ENCODE results near the gene FNDC3B. TPM values are rescaled to one million over a fixed set of nuclear protein-coding genes. Genes with fewer than 3 reads are reported as not detected.

Gene FNDC3B
- total RNA-seq, 1 donor, result 139 TPM

- no peak for TF ChIP-seq CTCF (IDR thresholded peaks at IDR 0.05; ENCODE audit: insufficient read depth, low read length)
- no peak for DNase-seq (ENCODE audit: low read depth)
- H3K4me3 ChIP-seq (ENCODE audit: low read depth, low read length), result no peak overlapping the region
These were observed 123.9 kb downstream of the FNDC3B start for GRCh38 chr3:172163320-172163719.

- H3K4me3 ChIP-seq (ENCODE audit: low read depth, low read length), result no peak overlapping the region
- DNase-seq (ENCODE audit: low read depth), result no peak
- no peak for TF ChIP-seq CTCF (IDR thresholded peaks at IDR 0.05; ENCODE audit: insufficient read depth, low read length)
These were observed 125.4 kb downstream of the FNDC3B start for GRCh38 chr3:172164620-172165362.

GRCh38 chr3:172166261-172166660, 126.9 kb downstream of the FNDC3B start:
- no peak overlapping the region for H3K4me3 ChIP-seq (ENCODE audit: low read depth, low read length)
- TF ChIP-seq CTCF (IDR thresholded peaks at IDR 0.05; ENCODE audit: insufficient read depth, low read length), result no peak
- no peak for DNase-seq (ENCODE audit: low read depth)

GRCh38 chr3:172166890-172167289, 127.5 kb downstream of the FNDC3B start:
- H3K4me3 ChIP-seq (ENCODE audit: low read depth, low read length), result no peak overlapping the region
- TF ChIP-seq CTCF (IDR thresholded peaks at IDR 0.05; ENCODE audit: insufficient read depth, low read length), result no peak
- no peak for DNase-seq (ENCODE audit: low read depth)

GRCh38 chr3:172167892-172168648, 128.7 kb downstream of the FNDC3B start:
- no peak overlapping the region for H3K4me3 ChIP-seq (ENCODE audit: low read depth, low read length)
- TF ChIP-seq CTCF (IDR thresholded peaks at IDR 0.05; ENCODE audit: insufficient read depth, low read length), result no peak
- peak; percentile 40 for DNase-seq (ENCODE audit: low read depth)

GRCh38 chr3:172170073-172170709, 130.8 kb downstream of the FNDC3B start:
- TF ChIP-seq CTCF (IDR thresholded peaks at IDR 0.05; ENCODE audit: insufficient read depth, low read length), result no peak
- no peak for DNase-seq (ENCODE audit: low read depth)
- H3K4me3 ChIP-seq (ENCODE audit: low read depth, low read length), result no peak overlapping the region

Data from fibroblast of the aortic adventitia (primary cell).